ENCODE data around the gene CIBAR2.

GRCh38 chr16:85048921-85049562 is 63.2 kb downstream of the CIBAR2 start:
- TF ChIP-seq EZH2 (IDR thresholded peaks at IDR 0.05; ENCODE audit: borderline replicate concordance, control insufficient read depth, low read depth, low read length) (no peak), SIX5 (IDR thresholded peaks at IDR 0.05; ENCODE audit: low read depth, low read length, severe bottlenecking) (no peak), ZZZ3 (IDR thresholded peaks at IDR 0.05; ENCODE audit: control insufficient read depth, insufficient read length, low read depth) (no peak), POLR2A (IDR thresholded peaks at IDR 0.05; ENCODE audit: low read depth, low read length) (no peak), ATF2 (IDR thresholded peaks at IDR 0.05; ENCODE audit: low read length) (no peak), TCF12 (IDR thresholded peaks at IDR 0.05; ENCODE audit: low read depth, low read length) (no peak), TCF3 (IDR thresholded peaks at IDR 0.05; ENCODE audit: borderline replicate concordance, insufficient read depth, low read depth, low read length) (no peak), PAX8 (IDR thresholded peaks at IDR 0.05) (no peak), ETV6 (conservative IDR thresholded peaks at IDR 0.05 in 1 of 2, IDR thresholded peaks at IDR 0.05 in 1 of 2; ENCODE audit: borderline replicate concordance in 1 of 2, low read depth in 1 of 2) (no peak), SREBF2 (IDR thresholded peaks at IDR 0.05; ENCODE audit: low read length) (no peak), CTCF (IDR thresholded peaks at IDR 0.05 in 2 of 3, conservative IDR thresholded peaks at IDR 0.05 in 1 of 3; ENCODE audit: control insufficient read depth in 2 of 3, extremely low read depth in 1 of 3, insufficient read depth in 1 of 3, low read depth in 3 of 3, low read length in 3 of 3) (no peak), SMC3 (IDR thresholded peaks at IDR 0.05; ENCODE audit: borderline replicate concordance, low read length) (no peak), EED (IDR thresholded peaks at IDR 0.05; ENCODE audit: low read depth) (no peak)
